Activated CD8-positive, alpha-beta memory T cell treated with anti-CD3 and anti-CD28 coated beads, Interleukin-2, amount 50 U/mL, for 24 hours (primary cell): ENCODE measurements around the gene ANKFN1.
"Not testable (repeated sequence)": the region's sequence is repeated elsewhere in the genome, so short reads cannot be mapped to it uniquely, and the experiment has no call there.

Experiments used
- DNase-seq: peaks from one replicate; pipeline ENCODE4 v3.0.0-alpha.2; 2020; ENCODE audit errors: extremely low read depth

Gene ANKFN1

DNA sequence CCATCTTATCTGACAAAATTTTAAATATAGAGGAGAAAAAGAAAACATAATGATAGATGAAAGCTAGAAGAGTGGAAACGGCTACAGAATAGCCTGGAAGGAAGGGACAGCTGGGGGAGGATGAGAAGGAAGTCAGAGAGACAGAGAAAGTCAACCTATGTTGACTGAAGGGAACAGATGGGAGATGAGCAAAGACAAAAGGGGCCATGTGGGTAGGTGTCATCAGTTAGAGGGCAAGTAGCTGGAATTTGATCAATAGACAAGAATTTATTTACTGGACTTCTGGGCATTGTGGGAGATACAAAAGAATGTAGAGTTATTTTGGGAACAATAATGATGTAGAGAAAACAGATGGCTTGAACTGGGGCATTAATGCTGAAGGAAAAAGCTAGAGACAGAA lies 194.4 kb downstream of the ANKFN1 start:
- no peak for DNase-seq

DNA sequence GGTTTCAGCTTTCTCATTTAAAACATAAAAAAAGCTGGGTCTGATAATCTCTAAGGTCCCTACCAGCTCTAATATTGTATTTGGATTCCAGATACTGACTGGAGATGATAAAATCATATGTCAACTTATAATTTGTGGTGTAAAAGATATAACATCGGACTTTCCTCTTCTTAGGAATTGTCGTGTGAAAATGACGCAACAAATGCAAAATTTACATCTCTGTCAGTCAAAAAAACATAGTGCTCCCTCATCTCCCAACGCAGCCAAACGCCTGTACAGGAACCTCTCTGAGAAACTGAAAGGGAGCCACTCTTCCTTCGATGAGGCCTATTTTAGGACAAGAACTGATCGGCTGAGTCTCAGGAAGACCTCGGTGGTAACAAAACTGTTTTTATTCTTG lies 197.3 kb downstream of the ANKFN1 start:
- DNase-seq = no peak

DNA sequence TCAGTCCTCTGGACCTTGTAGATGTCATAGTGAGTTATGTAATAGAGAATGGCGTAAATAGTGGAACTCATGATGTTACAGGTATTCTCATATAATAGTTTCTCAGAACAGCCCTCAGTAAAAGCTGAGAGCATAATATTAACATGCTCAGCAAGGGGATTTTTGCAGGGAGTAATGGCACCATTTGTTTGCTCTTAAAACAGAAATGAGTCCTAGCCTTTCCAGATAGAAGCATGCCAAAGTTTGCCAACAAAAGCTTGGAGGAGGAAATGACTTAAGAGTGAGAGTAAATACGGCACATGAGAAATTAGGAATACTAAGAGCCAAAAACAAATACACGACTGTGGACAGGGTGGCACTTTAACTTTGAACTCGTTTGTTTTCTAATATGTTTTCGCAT lies 198.4 kb downstream of the ANKFN1 start:
- DNase-seq = no peak

DNA sequence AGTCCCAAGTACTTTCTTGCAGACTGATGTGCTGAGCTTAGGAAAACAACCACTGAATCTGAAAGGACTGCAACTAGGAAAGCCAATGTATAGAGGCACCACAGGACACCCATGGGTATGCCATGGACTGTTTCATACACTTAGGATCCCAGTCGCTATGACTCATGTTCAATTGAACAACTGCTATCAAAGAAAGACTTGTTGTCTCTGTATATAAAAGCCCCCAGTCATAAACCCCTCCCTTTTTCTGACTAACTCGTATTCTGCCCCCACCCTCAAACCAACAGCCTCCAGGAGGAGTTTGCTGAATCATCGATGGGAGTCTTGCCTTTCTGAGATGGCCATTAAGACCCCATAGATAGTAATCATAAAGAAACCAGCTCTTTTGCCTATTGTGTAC lies 205.4 kb downstream of the ANKFN1 start:
- DNase-seq = no peak

DNA sequence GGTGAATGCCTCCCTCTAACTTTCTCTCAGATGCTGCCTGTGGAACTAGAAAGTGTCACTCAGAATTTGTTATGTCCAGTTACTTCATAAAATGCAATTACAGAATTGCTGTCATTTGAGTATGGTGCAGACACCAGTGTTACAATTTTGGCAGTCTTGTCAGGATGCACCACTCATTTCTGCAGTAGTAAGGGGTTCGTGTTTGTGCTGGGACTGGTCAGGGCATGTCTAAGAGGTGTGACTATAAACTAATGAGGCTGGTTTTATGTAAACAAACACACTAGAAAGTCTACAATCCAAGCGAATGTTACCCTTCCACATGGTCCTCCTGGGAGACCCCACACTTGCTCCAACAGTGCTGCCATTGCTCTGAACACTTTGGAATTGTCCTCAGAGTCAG lies 206.2 kb downstream of the ANKFN1 start:
- no peak for DNase-seq

DNA sequence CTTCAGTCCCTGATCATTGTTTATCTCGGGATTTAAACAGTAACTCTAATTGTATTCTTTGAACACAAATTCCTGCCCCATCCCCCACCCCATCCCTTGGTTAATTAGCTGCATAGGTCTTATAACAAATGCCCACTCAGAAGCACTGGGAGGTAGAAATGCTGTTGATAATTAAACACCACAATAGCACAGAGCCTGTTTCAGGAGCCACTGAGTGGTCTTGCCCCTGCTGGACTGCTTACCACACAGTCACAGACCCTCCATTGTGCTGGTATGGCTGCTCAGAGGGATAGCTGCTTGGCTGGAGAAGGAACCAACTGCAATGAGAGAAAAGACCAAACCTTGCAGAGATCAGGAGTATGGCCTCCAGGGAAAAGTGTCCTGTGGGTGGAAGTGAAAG lies 214.1 kb downstream of the ANKFN1 start:
- no peak for DNase-seq

DNA sequence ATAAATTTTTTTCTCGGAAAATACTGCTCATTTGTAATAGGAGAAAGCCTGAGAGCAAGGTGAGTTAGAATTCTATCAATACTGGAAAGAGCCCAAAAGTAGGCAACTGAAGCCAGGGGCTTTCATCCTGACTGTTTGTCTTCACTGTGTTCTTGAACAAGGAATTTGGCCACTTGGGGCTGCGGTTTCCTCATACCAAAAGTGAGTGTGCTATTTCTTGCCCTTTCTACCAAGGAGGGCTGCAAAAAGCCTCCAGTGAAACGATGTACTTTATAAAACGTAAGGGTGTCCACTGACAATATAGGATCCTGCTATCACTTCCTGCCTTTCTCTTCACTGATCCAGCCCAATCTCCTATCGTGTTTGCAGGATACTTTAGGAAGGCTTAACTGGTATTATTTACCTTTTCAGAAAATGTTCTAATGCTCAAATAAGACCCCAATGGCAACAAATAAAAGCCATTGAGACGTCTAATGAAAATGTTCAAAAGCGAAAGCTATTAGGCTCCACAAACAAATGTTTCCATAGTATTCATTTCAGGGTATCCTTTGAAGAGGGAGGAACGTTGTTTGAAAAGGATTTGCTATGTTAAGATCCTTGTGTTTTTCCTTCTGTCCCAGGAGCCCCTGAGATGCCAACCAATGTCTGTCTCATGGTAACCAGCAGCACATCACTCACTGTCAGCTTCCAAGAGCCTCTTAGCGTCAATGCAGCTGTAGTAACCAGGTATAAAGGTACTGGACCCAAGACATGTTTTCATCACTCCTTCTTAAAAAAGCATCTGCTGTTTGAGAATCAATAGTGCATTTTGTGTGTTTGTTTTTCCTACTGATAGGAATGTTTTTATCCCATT lies 220.9 kb downstream of the ANKFN1 start:
- no peak for DNase-seq

DNA sequence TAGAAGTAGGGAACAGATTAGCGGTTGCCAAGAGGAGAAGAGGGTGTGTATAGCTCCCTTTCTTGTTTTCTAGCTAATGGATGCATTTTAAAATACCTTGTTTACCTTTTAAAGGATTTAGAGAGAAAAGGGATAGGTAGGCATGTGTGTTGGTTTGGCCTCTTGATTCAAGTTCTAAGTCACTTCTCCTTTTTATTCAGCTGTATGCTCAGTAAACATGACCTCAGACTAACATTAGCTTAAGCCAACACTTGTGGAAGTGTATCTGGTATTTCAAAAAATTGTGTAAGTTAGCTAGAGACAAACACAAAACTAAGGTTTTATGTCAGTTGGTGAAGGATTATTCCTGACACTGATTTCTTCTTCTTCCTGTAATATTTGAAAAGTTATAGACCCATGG lies 236.1 kb downstream of the ANKFN1 start:
- no peak for DNase-seq

DNA sequence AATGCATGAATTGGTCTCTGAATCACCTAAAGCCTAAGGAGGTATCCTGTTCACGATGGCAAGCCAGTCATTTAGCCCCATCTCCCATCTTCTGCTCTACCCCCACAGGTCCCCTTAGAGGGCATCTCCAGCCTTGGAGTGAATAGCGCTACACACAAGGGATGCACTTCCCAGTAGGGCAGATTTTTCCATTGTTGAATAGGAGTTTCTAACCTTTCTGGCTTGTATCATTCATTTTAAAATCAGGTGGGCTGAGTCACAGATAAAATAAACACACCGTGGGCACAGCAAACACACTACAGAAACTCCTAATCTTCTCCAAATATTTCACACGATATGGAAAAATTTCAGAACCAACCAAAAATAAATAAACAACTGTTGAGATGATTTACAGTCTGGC lies 239.0 kb downstream of the ANKFN1 start:
- DNase-seq = no peak

DNA sequence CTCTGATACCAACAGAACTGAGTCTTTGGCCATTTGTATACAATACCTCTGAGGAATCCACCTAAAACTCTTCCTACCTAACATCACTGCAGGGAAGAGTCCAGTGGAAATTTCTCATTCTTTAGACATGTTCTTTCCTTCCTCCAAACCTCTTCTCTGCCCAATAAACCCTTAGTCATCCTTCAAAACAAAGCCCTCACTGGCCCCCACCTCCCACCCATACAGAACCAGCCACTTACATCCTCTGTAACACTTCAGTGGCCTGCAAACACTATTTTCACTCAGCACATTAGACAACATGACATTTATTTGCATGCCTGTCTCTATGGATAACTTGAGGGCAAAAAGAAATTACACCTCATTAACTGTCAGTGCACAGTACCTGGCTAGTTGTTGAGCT lies 239.9 kb downstream of the ANKFN1 start:
- DNase-seq = no peak

DNA sequence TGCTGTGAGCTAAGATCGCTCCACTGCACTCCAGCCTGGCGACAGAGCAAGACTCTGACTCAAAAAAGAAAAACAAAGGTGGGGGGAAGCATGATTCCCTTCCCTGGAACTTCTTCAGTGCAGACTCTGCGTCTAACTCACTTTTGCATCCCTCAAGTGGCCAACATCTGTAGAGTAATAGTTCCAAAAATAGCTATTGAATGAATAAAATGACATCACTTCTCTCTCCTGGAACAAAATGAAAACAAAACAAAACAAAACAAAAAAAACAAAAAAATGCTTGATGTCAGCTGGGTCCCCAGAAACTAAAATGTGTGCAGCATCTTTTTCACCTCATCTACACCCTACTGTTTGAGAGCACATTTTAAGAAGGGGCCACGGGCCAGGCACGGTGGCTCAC lies 242.5 kb downstream of the ANKFN1 start:
- no peak for DNase-seq

DNA sequence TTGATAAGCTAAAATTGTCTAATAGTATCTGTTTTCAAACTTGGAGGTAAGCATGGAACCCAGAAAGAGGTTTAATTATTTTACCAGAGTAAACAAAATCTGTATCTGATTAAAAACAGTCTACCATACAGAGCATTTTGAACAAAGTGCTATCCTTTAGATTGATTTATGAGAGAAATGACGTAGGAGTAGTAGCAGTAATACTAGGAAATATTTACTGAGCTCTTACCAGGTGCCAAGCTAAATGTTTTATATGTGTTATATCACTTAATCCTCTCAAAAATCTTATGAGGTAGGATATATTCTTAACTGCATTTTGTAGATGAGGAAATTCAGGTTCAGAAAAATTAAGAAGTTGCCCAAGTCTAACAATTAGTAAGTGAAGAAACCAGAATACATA lies 253.8 kb downstream of the ANKFN1 start:
- DNase-seq = no peak

DNA sequence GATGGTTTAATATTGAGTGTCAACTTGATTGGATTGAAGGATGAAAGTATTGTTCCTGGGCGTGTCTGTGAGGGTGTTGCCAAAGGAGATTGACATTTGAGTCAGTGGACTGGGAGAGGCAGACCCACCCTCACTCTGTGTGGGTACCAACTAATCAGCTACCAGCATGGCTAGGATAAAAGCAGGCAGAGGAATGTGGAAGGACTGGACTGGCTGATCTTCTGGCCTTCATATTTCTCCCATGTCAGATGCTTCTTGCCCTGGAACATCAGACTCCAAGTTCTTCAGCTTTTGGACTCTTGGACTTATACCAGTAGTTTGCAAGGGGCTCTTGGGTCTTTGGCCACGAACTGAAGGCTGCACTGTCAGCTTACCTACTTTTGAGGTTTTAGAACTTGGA lies 259.1 kb downstream of the ANKFN1 start:
- not testable (repeated sequence) for DNase-seq

DNA sequence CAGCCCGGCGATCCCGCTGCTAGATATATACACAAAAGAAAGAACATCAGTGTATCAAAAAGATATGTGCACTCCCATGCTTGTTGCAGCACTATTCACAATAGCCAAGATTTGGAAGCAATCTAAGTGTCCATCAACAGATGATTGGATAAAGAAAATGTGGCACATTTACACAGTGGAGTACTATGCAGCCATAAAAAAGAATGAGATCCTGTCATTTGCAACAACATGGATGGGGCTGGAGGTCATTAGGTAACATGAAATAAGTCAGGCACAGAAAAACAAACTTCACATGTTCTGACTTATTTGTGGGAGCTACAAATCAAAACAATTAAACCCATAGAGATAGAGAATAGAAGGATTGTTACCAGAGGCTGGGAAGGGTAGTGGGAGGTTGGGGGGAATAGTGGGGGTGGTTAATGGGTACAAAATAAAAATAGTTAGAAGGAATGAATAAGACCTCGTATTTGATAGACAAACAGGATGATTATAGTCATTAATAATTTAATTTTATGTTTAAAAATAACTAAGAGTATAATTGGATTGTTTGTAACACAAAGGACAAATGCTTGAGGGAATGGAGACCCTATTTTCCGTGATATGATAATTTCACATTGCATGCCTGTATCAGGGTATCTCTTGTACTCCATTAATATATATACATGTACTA lies 263.5 kb downstream of the ANKFN1 start:
- no peak for DNase-seq

DNA sequence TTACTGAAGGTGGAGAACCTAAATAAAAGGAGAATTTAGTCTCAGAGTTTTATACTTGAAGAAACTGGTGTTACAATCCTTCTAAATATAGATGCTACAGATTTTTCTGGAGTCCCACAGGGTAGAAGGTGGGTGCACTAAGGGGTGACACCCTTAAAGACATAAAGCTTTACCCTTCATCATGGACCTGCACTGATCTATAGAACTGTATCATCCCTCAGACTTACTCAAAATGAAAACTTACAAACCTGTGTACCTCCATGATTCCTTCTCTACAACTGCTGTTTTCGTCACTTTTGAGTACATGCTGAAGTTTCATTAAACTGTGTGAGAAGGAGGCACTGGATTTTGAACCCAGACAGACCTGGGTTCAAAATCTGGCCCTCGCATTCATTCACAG lies 270.7 kb downstream of the ANKFN1 start:
- no peak for DNase-seq

DNA sequence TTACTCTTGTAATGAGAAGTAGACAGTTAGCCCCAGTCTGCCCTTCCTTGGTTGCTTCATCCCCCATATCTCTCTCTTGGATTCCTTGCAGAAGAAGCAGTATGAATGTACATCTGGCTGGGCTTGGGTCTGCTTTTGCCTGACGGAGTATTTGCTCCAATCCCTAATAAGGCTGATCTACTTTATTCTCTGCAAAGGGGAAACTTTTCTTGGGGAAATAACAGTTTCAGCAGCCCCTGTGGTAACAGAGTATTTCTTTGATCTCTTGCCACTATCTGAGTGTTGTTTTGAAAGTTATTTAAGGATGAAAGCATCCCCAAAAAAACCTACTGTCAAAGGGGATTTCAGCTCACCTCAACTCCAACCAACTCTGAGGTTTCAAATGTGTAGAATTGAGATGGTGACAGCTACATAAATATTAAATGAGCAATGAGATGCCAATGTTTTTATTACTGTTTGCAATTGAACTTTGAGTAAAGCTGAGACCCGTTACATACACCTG lies 271.3 kb downstream of the ANKFN1 start:
- no peak for DNase-seq

DNA sequence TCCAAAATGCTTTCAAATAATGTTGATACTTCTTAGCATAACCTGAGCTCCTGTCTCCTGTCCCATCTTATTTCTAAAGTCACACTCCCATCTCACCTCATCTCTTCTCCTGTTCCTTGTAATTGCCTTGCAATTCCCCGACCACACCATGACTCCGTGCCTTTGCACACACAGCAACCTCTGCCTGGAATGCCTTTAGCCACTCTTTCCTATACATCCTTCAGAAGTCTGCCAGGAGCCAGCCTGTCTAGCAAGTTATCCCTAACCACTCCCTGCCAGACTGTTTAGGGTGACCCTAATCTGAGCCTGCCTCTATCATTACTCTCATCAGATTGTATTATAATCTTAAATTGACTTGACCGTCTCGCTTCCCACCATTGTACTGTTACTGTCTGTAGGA lies 272.2 kb downstream of the ANKFN1 start:
- DNase-seq = no peak

DNA sequence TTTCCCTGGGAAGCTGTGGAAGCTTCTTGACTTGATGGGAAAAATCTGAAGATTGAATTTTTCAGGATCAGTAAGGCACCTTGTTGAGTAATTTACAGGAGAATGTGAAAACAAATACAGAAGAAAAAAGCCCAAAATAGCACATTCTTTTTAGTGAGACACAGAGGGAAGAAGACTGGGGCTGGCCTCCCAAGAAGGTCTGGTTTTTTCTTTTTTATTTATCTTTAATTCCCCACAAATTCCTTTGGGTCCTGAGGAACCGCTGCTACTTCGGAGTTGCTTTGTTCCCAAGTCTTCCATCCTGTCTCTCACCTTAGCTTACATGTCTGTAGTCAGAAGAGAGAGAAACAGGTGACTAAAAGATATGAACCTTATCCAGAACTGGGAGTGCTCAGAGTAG lies 273.6 kb downstream of the ANKFN1 start:
- no peak for DNase-seq

DNA sequence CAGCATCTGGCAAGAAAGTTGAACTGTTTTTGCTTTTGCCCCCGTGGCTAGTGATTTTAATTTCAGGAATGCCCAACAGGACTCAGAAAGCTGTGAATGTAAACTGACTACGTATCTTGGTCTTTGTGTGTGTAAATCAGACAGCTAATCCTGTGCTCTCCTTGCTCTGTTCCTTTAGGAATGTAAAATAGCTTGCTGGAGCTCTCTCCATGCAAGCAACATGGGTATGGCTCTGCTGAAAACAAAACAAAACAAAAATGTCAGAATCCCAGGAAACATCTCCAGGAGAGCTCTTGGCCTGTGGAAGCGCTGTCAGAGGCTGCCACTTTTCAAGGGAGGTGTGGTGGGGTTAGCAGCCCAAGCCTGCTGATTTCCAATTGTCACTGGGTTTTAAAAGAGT lies 278.5 kb downstream of the ANKFN1 start:
- no peak for DNase-seq

DNA sequence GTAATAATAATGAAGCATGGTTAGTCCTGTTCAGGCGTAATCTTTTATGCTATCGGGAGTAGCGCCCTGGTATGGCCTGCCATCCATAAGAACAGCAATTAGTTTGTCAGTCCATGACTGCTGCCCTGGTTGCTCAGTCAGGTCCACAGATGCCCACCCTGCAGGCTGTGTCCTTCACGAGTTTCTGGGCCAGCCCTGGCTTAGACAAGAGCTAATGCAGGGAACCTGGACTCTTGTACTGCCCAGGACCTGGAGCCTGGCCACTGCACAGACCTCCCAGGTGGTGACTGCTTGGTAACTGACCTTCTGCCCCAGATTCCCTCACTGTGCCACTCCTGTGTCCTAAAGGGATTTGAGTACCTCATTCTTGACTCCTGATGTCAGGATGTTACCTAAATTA lies 279.2 kb downstream of the ANKFN1 start:
- no peak for DNase-seq

DNA sequence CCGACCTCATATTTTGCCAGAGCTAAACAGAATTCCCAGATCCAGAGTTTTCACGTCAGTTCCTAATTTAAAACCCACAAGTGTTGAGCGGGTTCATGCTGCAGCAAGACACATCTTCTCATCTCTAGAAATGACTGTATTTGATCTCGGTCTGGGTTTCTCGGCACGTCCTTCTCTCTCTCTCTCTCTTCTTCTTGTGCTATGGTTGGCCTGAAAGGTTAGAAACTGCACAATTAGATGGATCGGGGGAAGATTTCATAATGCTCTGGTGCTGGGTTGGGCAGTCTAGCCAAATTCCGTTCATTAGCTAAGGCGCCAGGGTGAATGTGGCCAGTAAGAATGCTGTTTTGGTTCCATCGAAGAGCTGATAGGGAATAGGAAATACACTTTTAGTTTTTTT lies 281.3 kb downstream of the ANKFN1 start:
- no peak for DNase-seq

DNA sequence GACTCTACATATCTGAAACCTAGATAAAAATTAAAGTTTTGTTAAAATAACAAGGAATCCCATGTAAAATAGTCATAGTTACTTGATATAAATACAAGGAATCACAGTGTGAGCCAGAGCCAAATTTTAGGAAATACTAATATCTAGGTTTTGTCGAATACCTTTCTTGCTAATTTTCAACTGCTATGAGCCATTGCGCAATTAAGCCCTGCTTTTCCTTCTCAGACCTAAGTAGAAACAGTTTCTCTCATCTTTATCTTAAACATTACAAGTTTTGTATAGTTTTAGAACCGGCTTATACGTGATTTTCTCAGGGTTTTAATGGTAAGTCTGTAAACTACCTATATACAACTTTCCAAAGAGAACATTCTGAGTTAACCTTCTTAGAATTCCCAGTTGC lies 282.9 kb downstream of the ANKFN1 start:
- DNase-seq = no peak

DNA sequence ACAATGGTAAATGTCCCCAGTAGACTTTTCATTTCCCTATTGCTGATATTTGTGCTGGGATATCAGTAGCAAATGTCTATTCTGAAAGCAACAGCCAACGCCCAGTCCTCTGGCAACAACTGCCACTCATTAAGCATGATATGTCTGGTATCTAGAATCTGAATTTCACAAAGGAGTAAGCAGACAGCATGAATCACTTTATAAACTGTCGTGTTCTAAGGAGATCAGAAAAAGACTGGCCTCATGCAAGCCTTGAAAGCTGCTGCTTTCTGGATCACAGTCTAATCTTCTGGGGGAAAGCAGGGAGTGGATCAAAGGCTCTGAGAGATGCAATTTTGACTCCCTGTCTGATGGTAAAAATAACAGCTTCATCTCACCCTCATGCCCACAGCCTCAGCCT lies 287.1 kb downstream of the ANKFN1 start:
- no peak for DNase-seq
